ENCODE results near the gene RMDN3.

GRCh38 chr15:40790718-40791117 is 35.7 kb upstream of the RMDN3 start:
- TF ChIP-seq POLR2A (IDR thresholded peaks at IDR 0.05), result no peak
- TF ChIP-seq CTCF (IDR thresholded peaks at IDR 0.05), result no peak

Data from testis (tissue), 2 donors.